Epidermal melanocyte (primary cell): ENCODE results near the gene APPL2.

Experiments
- DNase-seq: peaks from one replicate; pipeline ENCODE4 v3.0.0; 2011; ENCODE audit warnings: low spot score; ENCODE audit not compliant: insufficient read length

APPL2 gene

DNA sequence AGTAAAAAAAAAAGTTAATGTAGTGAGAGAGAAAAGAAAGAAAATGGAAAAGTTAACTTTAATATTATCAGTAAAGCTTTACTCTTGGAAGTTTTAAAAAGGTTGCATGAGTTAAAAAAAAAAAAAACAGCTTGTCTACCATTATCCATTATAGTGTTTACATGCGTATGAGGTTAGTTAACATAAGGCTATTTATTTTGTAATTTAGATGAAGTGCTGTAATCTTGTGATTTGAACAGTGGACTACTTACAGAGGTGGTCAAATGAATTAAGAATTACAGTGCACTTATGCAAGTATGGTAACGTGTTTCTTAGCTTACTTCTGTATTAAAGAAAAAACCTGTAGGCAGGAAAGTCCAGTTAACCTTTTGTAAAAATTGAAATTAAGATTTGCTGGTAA, 97.7 kb downstream of the APPL2 start:
- DNase-seq = no peak
